NCI-H2107 treated with DMSO at 0.1 percent for 48 hours (cell line): ENCODE measurements around the gene FADS3.
"Not testable (repeated sequence)": the region's sequence is repeated elsewhere in the genome, so short reads cannot be mapped to it uniquely, and the experiment has no call there.

Experiments
- DNase-seq: peaks from one replicate; lab custom pipeline; 2025; ENCODE audit not compliant: unreplicated experiment; lab: John Stamatoyannopoulos, UW

FADS3 gene

GRCh38 chr11:61882267-61882666, 9.1 kb downstream of the FADS3 start:
- DNase-seq = not testable (repeated sequence)

GRCh38 chr11:61881397-61881796, 9.9 kb downstream of the FADS3 start:
- no peak for DNase-seq

GRCh38 chr11:61880454-61880853, 10.9 kb downstream of the FADS3 start:
- DNase-seq = no peak

- DNase-seq = no peak
Observed at GRCh38 chr11:61880031-61880430, 11.3 kb downstream of the FADS3 start.

GRCh38 chr11:61879152-61879551, 12.2 kb downstream of the FADS3 start:
- no peak for DNase-seq

GRCh38 chr11:61875698-61876097, 15.6 kb downstream of the FADS3 start:
- no peak for DNase-seq

GRCh38 chr11:61874853-61875252, 16.5 kb downstream of the FADS3 start:
- DNase-seq = no peak

- DNase-seq = no peak
Observed at GRCh38 chr11:61874377-61874809, 17.0 kb downstream of the FADS3 start.

GRCh38 chr11:61873588-61874376, 17.6 kb downstream of the FADS3 start:
- DNase-seq = no peak

- no peak for DNase-seq
Observed at GRCh38 chr11:61872935-61873565, 18.3 kb downstream of the FADS3 start.

- DNase-seq = peak; percentile 68
Observed at GRCh38 chr11:61871158-61871597, 20.2 kb downstream of the FADS3 start.

GRCh38 chr11:61870541-61871031, 20.8 kb downstream of the FADS3 start:
- no peak for DNase-seq

- DNase-seq = no peak
Observed at GRCh38 chr11:61869708-61870451, 21.5 kb downstream of the FADS3 start.

GRCh38 chr11:61869429-61869707, 22.0 kb downstream of the FADS3 start:
- no peak for DNase-seq

GRCh38 chr11:61868571-61869428, 22.5 kb downstream of the FADS3 start:
- DNase-seq = no peak

- DNase-seq = no peak
Observed at GRCh38 chr11:61866958-61867343, 24.4 kb downstream of the FADS3 start.

- no peak for DNase-seq
Observed at GRCh38 chr11:61866231-61866957, 25.0 kb downstream of the FADS3 start.

GRCh38 chr11:61864814-61865775, 26.2 kb downstream of the FADS3 start:
- DNase-seq = no peak

- DNase-seq = no peak
Observed at GRCh38 chr11:61863548-61864081, 27.7 kb downstream of the FADS3 start.
